Endothelial cell of coronary artery (primary cell): Measurements from ENCODE around the gene PTPRD. TPM values are rescaled to one million over a fixed set of nuclear protein-coding genes. Genes with fewer than 3 reads are reported as not detected.

ENCODE experiments used
- total RNA-seq: library from RNA; depleted of rRNA; stranded (reverse); fragments of >200 nt; gene quantifications from 2 replicates; pipeline ENCODE4 v1.2.3, GENCODE V29; 2014

Gene PTPRD
- 0.38 and 5.8 TPM in 2 replicates for total RNA-seq

DNA sequence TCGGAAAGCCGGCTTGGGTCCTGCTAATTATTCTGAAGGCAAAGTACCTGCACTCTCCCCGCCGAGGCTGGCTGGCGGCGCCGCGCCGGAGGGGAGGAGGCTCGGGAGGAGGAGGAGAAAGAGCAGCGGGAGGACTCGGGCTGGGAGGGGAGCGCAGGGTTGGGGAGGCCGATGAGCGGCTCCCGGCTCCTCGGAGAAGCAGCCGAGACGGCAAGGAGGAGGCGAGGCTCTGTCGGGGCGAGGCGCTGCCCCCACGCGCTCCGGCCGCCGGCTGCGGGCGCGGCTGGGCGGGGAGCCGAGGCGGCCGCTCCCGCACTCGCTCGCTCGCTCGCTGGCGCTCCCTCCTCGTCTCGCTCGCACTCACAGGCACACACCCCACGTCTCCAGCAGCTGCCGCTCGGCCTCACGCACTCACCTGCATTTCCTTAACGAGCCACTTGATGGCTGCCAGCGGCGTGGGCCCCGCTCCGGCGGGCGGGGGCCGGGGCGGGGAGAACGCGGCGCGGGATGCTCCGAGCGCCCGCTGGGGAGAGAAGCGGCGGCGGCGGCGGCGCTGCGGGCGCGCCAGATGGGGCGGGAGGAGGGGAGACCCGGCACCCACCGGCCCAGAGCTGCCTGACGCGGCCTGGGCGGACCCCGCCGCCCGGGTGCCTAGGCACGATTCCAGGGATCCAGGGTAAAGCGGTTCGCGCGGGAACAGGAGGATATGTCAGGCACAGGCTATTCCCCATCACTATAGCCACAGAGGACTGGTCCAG lies at the start of gene PTPRD:
PTPRD (minus strand) TSS at position 362 of the 758 bp plus-strand sequence.

